HepG2 (cell line): ENCODE data around the gene OR1F1. TPM values are rescaled to one million over a fixed set of nuclear protein-coding genes. Genes with fewer than 3 reads are reported as not detected.

Experiments used
- ATF7-NPFF ChIP-seq: sonication (generic); formaldehyde crosslinking; IDR thresholded peaks from 2 replicates; pipeline ENCODE4 v1.8.1; 2023; ENCODE audit warnings: mild to moderate bottlenecking, low read depth, missing genetic modification reagents, moderate library complexity
- FOSL2 ChIP-seq: sonication (generic); formaldehyde crosslinking; IDR thresholded peaks from 2 replicates; pipeline ENCODE4 v1.4.0; 2020; ENCODE audit warnings: missing genetic modification reagents
- GZF1 ChIP-seq: sonication (generic); formaldehyde crosslinking; IDR thresholded peaks from 2 replicates; pipeline ENCODE4 v1.5.1; 2020; ENCODE audit warnings: mild to moderate bottlenecking, missing genetic modification reagents
- MXI1 ChIP-seq: IDR thresholded peaks from 3 replicates; pipeline ENCODE4 v1.6.1; 2012; ENCODE audit warnings: low read depth, low read length, inconsistent platforms, borderline replicate concordance
- PHF21A ChIP-seq: sonication (generic); formaldehyde crosslinking; IDR thresholded peaks from 2 replicates; pipeline ENCODE4 v1.5.0; 2020; ENCODE audit warnings: mild to moderate bottlenecking, missing genetic modification reagents
- RORA ChIP-seq: sonication (generic); formaldehyde crosslinking; IDR thresholded peaks from 2 replicates; pipeline ENCODE4 v1.5.0; 2020; ENCODE audit warnings: mild to moderate bottlenecking, missing genetic modification reagents, moderate library complexity
- SIX1 ChIP-seq: sonication (generic); formaldehyde crosslinking; IDR thresholded peaks from 2 replicates; pipeline ENCODE4 v1.4.0; 2020; ENCODE audit warnings: missing genetic modification reagents, borderline replicate concordance
- SKI ChIP-seq: fragments of 450-650 bp; IDR thresholded peaks from one replicate; pipeline ENCODE4 v1.6.1; 2018; ENCODE audit warnings: mild to moderate bottlenecking; ENCODE audit not compliant: partially characterized antibody
- SMYD3 ChIP-seq: sonication (generic); formaldehyde crosslinking; IDR thresholded peaks from 2 replicates; pipeline ENCODE4 v1.8.1; 2023; ENCODE audit warnings: mild to moderate bottlenecking, missing genetic modification reagents
- SRSF4 ChIP-seq: fragments of 200-400 bp; formaldehyde crosslinking; IDR thresholded peaks from one replicate; pipeline ENCODE4 v1.6.1; 2018; ENCODE audit warnings: mild to moderate bottlenecking, low read depth, low read length, moderate library complexity; ENCODE audit not compliant: poor library complexity, severe bottlenecking
- TAF1 ChIP-seq: sonication (generic); formaldehyde crosslinking; IDR thresholded peaks from 2 replicates; pipeline ENCODE4 v1.4.0; 2020; ENCODE audit warnings: missing genetic modification reagents
- TBL1XR1 ChIP-seq: fragments of 150-350 bp; IDR thresholded peaks from 2 replicates; pipeline ENCODE4 v1.6.1; 2014; ENCODE audit warnings: borderline replicate concordance, low read length; ENCODE audit not compliant: partially characterized antibody
- THYN1 ChIP-seq: sonication (generic); formaldehyde crosslinking; IDR thresholded peaks from 2 replicates; pipeline ENCODE4 v1.8.1; 2023; ENCODE audit warnings: low read depth, mild to moderate bottlenecking, moderate library complexity, missing genetic modification reagents, borderline replicate concordance
- TP53 ChIP-seq: sonication (generic); formaldehyde crosslinking; conservative IDR thresholded peaks from 2 replicates; pipeline ENCODE4 v1.4.0; 2020; ENCODE audit warnings: missing genetic modification reagents
- ZBTB44 ChIP-seq: sonication (generic); formaldehyde crosslinking; IDR thresholded peaks from 2 replicates; pipeline ENCODE4 v1.4.0; 2020; ENCODE audit warnings: missing genetic modification reagents
- ZNF263 ChIP-seq: sonication (generic); formaldehyde crosslinking; IDR thresholded peaks from 2 replicates; pipeline ENCODE4 v1.4.0; 2020; ENCODE audit warnings: missing genetic modification reagents
- ZNF563 ChIP-seq: sonication (generic); formaldehyde crosslinking; IDR thresholded peaks from 2 replicates; pipeline ENCODE4 v1.8.0; 2022; ENCODE audit warnings: mild to moderate bottlenecking, moderate library complexity, missing genetic modification reagents
- ZNF678 ChIP-seq: sonication (generic); formaldehyde crosslinking; IDR thresholded peaks from 2 replicates; pipeline ENCODE4 v1.4.0; 2020; ENCODE audit warnings: mild to moderate bottlenecking, missing genetic modification reagents
- ZNF850 ChIP-seq: sonication (generic); formaldehyde crosslinking; conservative IDR thresholded peaks from 2 replicates; pipeline ENCODE4 v1.9.0; 2021; ENCODE audit warnings: mild to moderate bottlenecking, missing genetic modification reagents
- ZSCAN30 ChIP-seq: sonication (generic); formaldehyde crosslinking; IDR thresholded peaks from 2 replicates; pipeline ENCODE4 v1.5.0; 2020; ENCODE audit warnings: mild to moderate bottlenecking, missing genetic modification reagents
- polyA plus RNA-seq, 8 experiments: library from polyadenylated mRNA; depleted of rRNA in 3 of 8; stranded (reverse) in 7 of 8; unstranded in 1 of 8; fragments of >200 nt; fragmentation: Illumina TruSeq in 4 of 8; extraction: Trizol in 4 of 8; gene quantifications; 2 replicates each; pipeline versions ENCODE4 v1.2.1 to v1.2.3, GENCODE V29; 2011 to 2016; ENCODE audit warnings: low read depth in 4 of 8, missing spikeins in 1 of 8, mixed read lengths in 1 of 8; ENCODE audit not compliant: insufficient read depth in 1 of 8
- total RNA-seq, 5 experiments: library from RNA; depleted of rRNA; stranded (reverse); fragments of >200 nt; fragmentation: Illumina TruSeq; extraction: Trizol; gene quantifications; 2 replicates each; pipeline ENCODE4 v1.2.3, GENCODE V29; 2016; ENCODE audit warnings: low read depth in 1 of 5
- TF ChIP-seq, protein P1 (sequence below): IDR thresholded peaks from 2 replicates; pipeline ENCODE4 v1.4.0; 2020; ENCODE audit warnings: mild to moderate bottlenecking, missing genetic modification reagents
- TF ChIP-seq, protein P2 (sequence below): sonication (generic); formaldehyde crosslinking; IDR thresholded peaks from 2 replicates; pipeline ENCODE4 v1.8.1; 2022; ENCODE audit warnings: low read depth, mild to moderate bottlenecking, missing genetic modification reagents

The OR1F1 gene
- total and polyA plus RNA-seq, 2 of the 13 experiments (the other 11 are each of a cell fraction or from before 2014, with no cell fraction given): 0.90 TPM; not detected in 1

- no peak for TF ChIP-seq SIX1 (CRISPR knock-in tag)
- no peak for TF ChIP-seq ZNF678 (CRISPR knock-in tag)
- 0 out of 2 replicates have a peak, but pooled peaks have one; percentile 26 for TF ChIP-seq ATF7-NPFF
- TF ChIP-seq TP53 (CRISPR knock-in tag): no peak
- TF ChIP-seq TAF1 (CRISPR knock-in tag): peak; percentile 56
- no peak for TF ChIP-seq ZNF263 (CRISPR knock-in tag)
- TF ChIP-seq ZNF563 (CRISPR knock-in tag): no peak
- 0 out of 2 replicates have a peak, but pooled peaks have one; percentile 78 for TF ChIP-seq ZNF850 (CRISPR knock-in tag)
- no peak for TF ChIP-seq SRSF4
- TF ChIP-seq, protein P1, sequence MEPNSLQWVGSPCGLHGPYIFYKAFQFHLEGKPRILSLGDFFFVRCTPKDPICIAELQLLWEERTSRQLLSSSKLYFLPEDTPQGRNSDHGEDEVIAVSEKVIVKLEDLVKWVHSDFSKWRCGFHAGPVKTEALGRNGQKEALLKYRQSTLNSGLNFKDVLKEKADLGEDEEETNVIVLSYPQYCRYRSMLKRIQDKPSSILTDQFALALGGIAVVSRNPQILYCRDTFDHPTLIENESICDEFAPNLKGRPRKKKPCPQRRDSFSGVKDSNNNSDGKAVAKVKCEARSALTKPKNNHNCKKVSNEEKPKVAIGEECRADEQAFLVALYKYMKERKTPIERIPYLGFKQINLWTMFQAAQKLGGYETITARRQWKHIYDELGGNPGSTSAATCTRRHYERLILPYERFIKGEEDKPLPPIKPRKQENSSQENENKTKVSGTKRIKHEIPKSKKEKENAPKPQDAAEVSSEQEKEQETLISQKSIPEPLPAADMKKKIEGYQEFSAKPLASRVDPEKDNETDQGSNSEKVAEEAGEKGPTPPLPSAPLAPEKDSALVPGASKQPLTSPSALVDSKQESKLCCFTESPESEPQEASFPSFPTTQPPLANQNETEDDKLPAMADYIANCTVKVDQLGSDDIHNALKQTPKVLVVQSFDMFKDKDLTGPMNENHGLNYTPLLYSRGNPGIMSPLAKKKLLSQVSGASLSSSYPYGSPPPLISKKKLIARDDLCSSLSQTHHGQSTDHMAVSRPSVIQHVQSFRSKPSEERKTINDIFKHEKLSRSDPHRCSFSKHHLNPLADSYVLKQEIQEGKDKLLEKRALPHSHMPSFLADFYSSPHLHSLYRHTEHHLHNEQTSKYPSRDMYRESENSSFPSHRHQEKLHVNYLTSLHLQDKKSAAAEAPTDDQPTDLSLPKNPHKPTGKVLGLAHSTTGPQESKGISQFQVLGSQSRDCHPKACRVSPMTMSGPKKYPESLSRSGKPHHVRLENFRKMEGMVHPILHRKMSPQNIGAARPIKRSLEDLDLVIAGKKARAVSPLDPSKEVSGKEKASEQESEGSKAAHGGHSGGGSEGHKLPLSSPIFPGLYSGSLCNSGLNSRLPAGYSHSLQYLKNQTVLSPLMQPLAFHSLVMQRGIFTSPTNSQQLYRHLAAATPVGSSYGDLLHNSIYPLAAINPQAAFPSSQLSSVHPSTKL: peak; percentile 36; the same call in 1 of the 2 replicates
- peak; percentile 75 for TF ChIP-seq PHF21A (CRISPR knock-in tag)
- TF ChIP-seq THYN1: no peak
- no peak for TF ChIP-seq MXI1
- TF ChIP-seq, protein P2, sequence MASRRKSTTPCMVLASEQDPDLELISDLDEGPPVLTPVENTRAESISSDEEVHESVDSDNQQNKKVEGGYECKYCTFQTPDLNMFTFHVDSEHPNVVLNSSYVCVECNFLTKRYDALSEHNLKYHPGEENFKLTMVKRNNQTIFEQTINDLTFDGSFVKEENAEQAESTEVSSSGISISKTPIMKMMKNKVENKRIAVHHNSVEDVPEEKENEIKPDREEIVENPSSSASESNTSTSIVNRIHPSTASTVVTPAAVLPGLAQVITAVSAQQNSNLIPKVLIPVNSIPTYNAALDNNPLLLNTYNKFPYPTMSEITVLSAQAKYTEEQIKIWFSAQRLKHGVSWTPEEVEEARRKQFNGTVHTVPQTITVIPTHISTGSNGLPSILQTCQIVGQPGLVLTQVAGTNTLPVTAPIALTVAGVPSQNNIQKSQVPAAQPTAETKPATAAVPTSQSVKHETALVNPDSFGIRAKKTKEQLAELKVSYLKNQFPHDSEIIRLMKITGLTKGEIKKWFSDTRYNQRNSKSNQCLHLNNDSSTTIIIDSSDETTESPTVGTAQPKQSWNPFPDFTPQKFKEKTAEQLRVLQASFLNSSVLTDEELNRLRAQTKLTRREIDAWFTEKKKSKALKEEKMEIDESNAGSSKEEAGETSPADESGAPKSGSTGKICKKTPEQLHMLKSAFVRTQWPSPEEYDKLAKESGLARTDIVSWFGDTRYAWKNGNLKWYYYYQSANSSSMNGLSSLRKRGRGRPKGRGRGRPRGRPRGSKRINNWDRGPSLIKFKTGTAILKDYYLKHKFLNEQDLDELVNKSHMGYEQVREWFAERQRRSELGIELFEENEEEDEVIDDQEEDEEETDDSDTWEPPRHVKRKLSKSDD (CRISPR knock-in tag): no peak
- TF ChIP-seq ZBTB44 (CRISPR knock-in tag): no peak
- no peak for TF ChIP-seq FOSL2 (CRISPR knock-in tag)
- TF ChIP-seq ZSCAN30 (CRISPR knock-in tag): no peak
- TF ChIP-seq SKI: no peak
- peak; percentile 67; the same call in 1 of the 2 replicates for TF ChIP-seq GZF1
- no peak for TF ChIP-seq RORA (CRISPR knock-in tag)
- TF ChIP-seq TBL1XR1: no peak
- TF ChIP-seq SMYD3 (CRISPR knock-in tag): no peak
These were observed 29.3 kb upstream of the OR1F1 start (continued) for GRCh38 chr16:3158510-3159314.
